Parathyroid adenoma (tissue), 2 donors: ENCODE results near the gene PCSK6.
"Not testable (repeated sequence)": the region's sequence is repeated elsewhere in the genome, so short reads cannot be mapped to it uniquely, and the experiment has no call there.

Experiments
- H2AFZ ChIP-seq: fragments of 300-600 bp; sonication (generic); one replicate; pipeline ENCODE4 v1.7.0; 2017; ENCODE audit warnings: antibody characterized with exemption, mild to moderate bottlenecking
- H3K27ac ChIP-seq: fragments of 300-600 bp; sonication (generic); one replicate; pipeline ENCODE4 v1.7.0; 2017
- H3K27me3 ChIP-seq: fragments of 300-600 bp; sonication (generic); one replicate; pipeline ENCODE4 v1.7.0; 2017; ENCODE audit warnings: low read length; ENCODE audit not compliant: control insufficient read depth, insufficient read depth
- H3K36me3 ChIP-seq: fragments of 300-600 bp; sonication (generic); one replicate; pipeline ENCODE4 v1.7.0; 2017; ENCODE audit warnings: low read length; ENCODE audit not compliant: control insufficient read depth, insufficient read depth
- H3K4me1 ChIP-seq: fragments of 300-600 bp; sonication (generic); one replicate; pipeline ENCODE4 v1.7.0; 2017; ENCODE audit warnings: control low read depth
- H3K4me2 ChIP-seq: fragments of 300-600 bp; sonication (generic); one replicate; pipeline ENCODE4 v1.7.0; 2017; ENCODE audit warnings: low read length
- H3K4me3 ChIP-seq: fragments of 300-600 bp; sonication (generic); one replicate; pipeline ENCODE4 v1.7.0; 2017; ENCODE audit warnings: low read depth, low read length
- H3K79me2 ChIP-seq: fragments of 300-600 bp; sonication (generic); one replicate; pipeline ENCODE4 v1.7.0; 2017; ENCODE audit warnings: control low read depth
- H3K9ac ChIP-seq: fragments of 300-600 bp; sonication (generic); one replicate; pipeline ENCODE4 v1.7.0; 2017; ENCODE audit warnings: mild to moderate bottlenecking
- H3K9me3 ChIP-seq: fragments of 300-600 bp; sonication (generic); one replicate; pipeline ENCODE4 v1.7.0; 2017; ENCODE audit warnings: low read length; ENCODE audit not compliant: control insufficient read depth
- CTCF ChIP-seq: fragments of 300-600 bp; sonication (generic); IDR thresholded peaks from one replicate; pipeline ENCODE4 v1.7.0; 2017; ENCODE audit warnings: antibody characterized with exemption, mild to moderate bottlenecking
- donor health status: primary hyperparathyroidism.

The PCSK6 gene

GRCh38 chr15:101457696-101458095, 31.8 kb downstream of the PCSK6 start:
- Histone ChIP-seq H3K4me2 (no peak overlapping the region), H3K4me3 (no peak overlapping the region), H3K79me2 (no peaks in the 10 kb centered on the region), H3K4me1 (no peaks in the 10 kb centered on the region), H3K9ac (no peak overlapping the region), H3K27ac (no peak overlapping the region), H3K36me3 (no peaks in the 10 kb centered on the region), H3K9me3 (no peaks in the 10 kb centered on the region), H3K27me3 (no peaks in the 10 kb centered on the region), H2AFZ (no peak overlapping the region)
- no peak for TF ChIP-seq CTCF

DNA sequence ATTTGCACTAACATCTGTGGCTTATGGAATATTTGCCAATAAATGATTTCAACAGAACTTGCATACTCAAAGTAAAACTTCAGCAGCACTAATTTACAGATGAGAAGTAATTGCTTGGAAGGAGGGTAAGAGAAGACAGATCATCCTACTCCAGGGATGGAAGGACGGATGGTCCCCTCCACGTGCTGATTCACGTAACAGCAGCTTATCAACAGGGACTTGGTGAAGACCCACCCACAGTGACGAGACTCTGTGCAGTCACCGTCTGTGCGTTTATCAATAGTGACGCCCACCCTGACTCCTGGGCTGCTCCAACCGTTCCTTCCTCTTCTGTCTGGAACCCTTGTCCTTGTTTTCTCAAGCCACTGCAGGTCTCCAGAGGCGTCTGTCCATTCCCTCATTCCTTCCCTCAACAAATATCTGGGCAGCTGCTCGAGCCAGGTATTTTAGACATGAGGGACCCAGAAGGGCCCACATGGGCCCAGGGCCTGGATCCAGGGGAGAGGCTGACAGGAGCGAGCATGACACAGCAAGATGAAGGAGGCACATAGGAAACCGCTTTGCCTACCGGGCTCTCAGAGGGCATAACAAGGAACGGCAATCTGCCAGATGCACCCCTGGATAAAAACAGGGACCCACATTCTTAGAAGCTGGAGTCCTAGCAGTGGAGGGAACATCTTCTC, 33.3 kb downstream of the PCSK6 start:
- Histone ChIP-seq H3K9ac (no peak overlapping the region), H3K79me2 (no peaks in the 10 kb centered on the region), H3K4me2 (no peak overlapping the region), H3K27ac (no peak overlapping the region), H3K36me3 (no peaks in the 10 kb centered on the region), H3K9me3 (no peaks in the 10 kb centered on the region), H2AFZ (no peak overlapping the region), H3K4me3 (no peak overlapping the region), H3K27me3 (no peaks in the 10 kb centered on the region), H3K4me1 (no peaks in the 10 kb centered on the region)
- TF ChIP-seq CTCF: no peak

DNA sequence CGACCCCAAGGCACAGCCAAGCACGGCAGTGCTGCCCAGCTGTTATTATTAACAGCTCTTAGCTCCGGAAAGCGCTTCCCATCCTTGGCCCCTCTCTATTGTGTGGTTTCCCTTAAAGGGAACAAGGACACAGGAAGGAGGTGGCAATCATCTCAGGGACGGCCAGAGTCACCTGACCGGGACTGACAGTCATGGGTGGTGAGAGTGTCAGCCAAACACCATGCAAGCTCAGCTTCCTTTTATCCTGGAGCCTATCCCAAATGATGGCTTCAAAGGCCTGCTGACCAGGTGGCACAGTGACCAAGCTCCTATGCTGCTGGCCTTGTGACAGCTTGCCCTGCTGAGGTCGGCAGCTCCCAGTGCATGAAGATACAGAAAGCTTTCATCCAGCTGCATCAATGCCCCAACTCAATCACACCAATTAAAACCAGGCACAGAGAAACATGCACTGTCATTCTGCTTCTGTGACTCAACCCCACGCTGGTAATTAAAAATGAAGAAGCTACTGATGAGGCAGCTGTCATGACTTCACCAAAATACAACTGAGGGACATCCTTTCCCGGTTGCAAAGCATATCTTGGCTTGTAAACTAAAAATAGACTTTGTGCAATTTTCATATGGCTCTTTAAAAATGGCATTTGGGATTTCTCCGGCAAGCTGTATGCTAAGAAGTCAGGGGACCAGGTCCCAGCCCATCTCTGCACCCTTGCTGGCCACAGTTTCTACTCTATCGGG, 34.0 kb downstream of the PCSK6 start:
- Histone ChIP-seq H3K9me3 (no peaks in the 10 kb centered on the region), H2AFZ (no peak overlapping the region), H3K4me3 (no peak overlapping the region), H3K4me1 (no peaks in the 10 kb centered on the region), H3K79me2 (no peaks in the 10 kb centered on the region), H3K36me3 (no peaks in the 10 kb centered on the region), H3K27ac (no peak overlapping the region), H3K27me3 (no peaks in the 10 kb centered on the region), H3K9ac (no peak overlapping the region), H3K4me2 (no peak overlapping the region)
- no peak for TF ChIP-seq CTCF

GRCh38 chr15:101454781-101455180, 34.7 kb downstream of the PCSK6 start:
- not testable (repeated sequence) for H3K79me2 ChIP-seq, H3K27ac ChIP-seq, H3K9ac ChIP-seq, H3K4me3 ChIP-seq, H3K4me2 ChIP-seq, H3K9me3 ChIP-seq, H3K36me3 ChIP-seq, H2AFZ ChIP-seq, H3K27me3 ChIP-seq, H3K4me1 ChIP-seq

DNA sequence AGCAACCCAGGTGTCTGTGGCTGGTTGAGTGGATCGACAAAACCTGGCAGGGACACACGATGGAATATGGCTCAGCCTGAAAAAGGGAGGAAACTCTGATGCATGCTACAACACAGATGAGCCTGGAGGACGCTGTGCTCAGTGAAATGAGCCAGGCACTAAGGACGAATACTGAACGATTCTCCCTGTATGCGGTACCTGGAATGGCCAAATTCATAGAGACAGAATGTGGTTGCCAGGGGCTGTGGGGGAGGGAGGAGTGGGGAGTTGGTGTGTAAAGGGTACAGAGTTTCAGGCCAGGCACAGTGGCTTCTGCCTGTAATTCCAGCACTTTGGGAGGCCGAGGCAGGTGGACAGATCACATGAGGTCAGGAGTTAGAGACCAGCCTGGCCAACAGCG, 35.1 kb downstream of the PCSK6 start:
- Histone ChIP-seq H3K27me3 (no peaks in the 10 kb centered on the region), H3K36me3 (no peaks in the 10 kb centered on the region), H3K9me3 (no peaks in the 10 kb centered on the region), H3K27ac (no peak overlapping the region), H3K79me2 (no peaks in the 10 kb centered on the region), H3K4me1 (no peaks in the 10 kb centered on the region), H2AFZ (no peak overlapping the region), H3K4me3 (no peak overlapping the region), H3K9ac (no peak overlapping the region), H3K4me2 (no peak overlapping the region)
- TF ChIP-seq CTCF: no peak
